DMS153 treated with DMSO at 0.1 percent for 48 hours (cell line): ENCODE measurements around the gene FAXDC2.

Experiments
- DNase-seq: peaks from one replicate; lab custom pipeline; 2025; ENCODE audit not compliant: unreplicated experiment; lab: John Stamatoyannopoulos, UW

FAXDC2 gene

DNA sequence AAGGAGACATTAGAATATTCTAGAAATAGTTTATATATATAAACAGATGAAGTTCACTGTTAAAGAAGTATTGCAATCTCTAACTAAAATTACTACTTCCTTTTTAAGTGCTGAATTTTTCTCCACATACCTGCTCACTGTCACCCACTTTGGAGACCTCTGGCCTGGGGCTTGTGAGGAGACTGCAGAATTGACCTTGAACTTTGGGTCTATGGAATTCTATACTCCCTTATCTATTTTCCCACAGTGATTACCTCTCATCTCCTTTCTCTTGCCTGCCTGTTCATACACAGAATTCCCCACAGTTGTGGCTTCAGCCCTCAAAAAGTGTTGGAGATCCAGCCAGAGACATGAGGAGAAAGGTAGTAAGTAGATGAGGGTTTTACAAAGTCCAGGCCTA is 49.8 kb downstream of the FAXDC2 start:
- DNase-seq = no peak

DNA sequence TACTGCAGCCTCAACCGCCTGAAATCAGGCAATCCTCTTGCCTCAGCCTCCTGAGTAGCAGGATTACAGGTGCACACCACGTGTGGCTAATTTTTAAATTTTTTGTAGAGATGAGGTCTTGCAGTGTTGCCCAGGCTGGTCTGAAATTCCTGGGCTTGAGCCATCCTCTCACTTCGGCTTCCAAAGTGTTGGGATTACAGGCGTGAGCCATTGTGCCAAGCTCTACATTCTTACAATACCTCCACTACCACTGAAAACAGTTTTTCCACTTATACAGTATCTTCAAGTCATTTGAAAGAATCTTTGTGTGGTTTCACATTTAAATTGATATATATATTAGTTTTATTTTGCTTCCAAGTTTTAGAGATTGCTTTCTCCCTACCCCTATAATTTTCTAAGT is 52.6 kb downstream of the FAXDC2 start:
- DNase-seq = no peak

DNA sequence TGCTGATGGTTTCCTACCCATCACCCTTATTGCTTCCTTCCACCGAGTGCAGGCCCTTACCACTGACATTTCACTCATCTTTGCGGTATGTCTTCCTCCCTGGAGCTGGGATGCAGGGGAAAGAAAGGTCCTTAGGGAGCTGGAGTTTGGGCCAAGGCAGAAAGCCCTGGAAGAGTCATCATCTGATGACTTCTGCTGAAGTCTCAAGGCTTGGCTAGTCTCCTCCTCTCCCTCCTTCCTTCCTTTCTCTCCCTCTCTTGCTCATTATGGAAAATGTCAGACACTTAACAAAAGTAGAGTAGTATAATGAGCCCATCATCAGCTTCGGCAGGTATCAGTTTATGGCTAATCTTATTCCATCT is 55.2 kb downstream of the FAXDC2 start:
- no peak for DNase-seq

- no peak for DNase-seq
Measured at GRCh38 chr5:154794525-154795234, 55.7 kb downstream of the FAXDC2 start.

DNA sequence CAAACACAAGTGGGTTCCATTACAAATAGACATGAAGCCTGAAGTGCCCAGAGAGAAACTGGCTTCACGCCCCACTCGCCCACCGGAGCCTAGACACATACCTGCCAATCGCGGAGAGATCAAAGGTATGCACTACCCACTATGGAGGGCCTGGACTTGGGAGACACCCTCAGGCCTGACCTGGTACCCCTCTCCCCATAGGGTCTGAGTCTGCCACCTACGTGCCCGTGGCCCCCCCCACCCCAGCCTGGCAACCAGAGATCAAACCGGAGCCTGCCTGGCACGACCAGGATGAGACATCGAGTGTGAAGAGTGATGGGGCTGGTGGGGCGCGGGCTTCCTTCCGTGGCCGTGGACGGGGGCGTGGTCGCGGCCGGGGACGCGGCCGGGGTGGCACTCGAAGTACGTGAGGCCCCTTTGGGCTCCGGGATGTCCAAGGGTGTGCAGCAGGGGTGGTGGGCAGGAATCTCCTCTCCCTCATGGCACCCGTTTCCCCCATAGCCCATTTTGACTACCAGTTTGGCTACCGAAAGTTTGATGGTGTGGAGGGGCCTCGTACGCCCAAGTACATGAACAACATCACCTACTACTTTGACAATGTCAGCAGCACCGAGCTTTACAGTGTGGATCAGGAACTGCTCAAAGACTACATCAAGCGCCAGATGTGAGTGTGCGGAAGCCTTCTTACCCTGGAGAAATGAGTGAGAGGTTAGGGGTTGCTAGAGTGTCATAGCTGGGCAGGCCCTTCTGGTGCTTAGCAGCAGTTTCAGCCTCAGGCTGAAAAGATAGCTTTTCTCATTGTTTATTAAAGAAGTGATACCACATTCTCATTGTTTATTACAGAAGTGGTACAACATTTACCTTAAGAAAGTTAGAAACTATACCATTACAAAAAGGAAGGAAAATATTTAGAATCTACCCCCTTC is 56.5 kb downstream of the FAXDC2 start:
- no peak for DNase-seq

DNA sequence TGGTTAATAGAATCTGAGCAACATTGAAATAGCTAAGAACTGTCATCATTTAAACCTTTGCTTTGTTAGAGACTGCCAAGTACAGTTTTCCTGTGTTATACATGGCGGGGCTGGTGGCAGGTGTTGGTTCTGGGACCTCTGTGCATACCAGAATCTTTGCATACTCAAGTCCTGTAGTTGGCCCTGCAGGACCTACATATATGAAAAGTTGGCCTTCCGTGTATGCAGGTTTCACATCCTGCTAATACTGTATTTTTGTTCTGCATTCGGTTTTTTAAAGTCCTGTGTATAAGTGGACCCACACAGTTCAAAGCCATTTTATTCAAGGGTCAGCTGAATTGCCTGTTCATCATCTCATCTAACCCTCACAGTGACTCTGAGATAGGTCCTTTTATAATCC is 58.9 kb downstream of the FAXDC2 start:
- no peak for DNase-seq

- no peak for DNase-seq
Measured at GRCh38 chr5:154788212-154788611, 62.2 kb downstream of the FAXDC2 start.

DNA sequence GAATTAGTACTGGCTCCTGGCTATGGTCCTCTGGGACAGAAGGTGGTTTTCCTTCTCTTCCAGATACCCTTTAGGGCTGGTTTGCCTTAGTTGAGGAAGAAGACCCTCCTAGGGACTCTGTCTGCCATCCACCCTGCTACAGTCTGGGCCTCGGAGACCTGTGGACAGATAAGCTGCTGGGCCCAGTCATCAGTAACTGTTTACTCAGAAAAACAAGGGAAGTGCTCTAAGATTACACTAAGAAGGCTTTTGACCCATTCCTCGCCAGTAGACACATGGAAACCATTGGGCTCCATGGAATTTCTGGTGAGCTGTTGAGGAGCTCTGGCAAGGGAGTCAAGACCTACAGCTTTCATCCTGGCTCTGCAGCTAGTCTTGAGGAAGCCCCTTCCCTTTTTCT is 64.0 kb downstream of the FAXDC2 start:
- DNase-seq = no peak

GRCh38 chr5:154784856-154785255 is 65.5 kb downstream of the FAXDC2 start:
- DNase-seq = no peak

GRCh38 chr5:154783774-154784460 is 66.5 kb downstream of the FAXDC2 start:
- no peak for DNase-seq

- DNase-seq = no peak
Measured at GRCh38 chr5:154782812-154783592, 67.4 kb downstream of the FAXDC2 start.

DNA sequence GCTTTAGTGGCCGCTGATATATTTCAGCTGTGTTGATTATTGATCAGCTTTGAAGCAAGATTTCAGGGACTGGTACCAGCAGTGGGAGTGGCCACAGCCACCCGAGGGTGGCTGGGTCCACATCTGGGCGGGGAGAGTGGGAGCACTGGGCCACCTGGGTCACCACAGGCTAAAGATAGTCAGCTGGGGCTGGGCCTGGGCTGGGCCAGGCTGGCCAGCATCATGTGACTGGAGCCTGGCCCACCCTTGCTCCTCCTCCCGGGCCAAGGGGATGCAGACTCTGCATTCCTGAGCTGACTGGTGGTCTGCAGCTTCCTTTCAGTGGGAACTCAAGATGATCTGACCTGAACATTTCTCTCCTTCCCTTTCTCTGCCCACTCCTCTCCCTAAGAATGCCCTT is 68.1 kb downstream of the FAXDC2 start:
- DNase-seq = no peak

GRCh38 chr5:154780128-154780527 is 70.3 kb downstream of the FAXDC2 start:
- DNase-seq = no peak

DNA sequence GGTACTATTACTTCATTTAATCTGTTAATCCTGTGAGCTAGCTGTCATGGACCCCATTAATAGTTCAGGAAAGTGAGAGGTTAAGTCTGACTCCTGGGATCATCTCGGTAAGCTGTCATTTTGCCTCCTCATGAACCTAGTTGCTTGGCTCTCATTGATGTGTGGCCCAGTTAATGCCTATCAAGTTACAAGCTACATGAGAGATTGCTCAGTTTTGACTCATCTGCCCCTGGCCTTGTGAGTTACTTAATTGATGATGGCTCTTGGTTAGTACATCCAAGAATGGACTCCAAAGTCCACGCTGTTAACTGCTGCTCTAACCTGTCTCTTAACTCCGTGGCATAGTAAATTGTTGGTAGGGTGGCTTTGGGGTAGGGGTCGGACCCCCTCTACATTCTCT is 71.3 kb downstream of the FAXDC2 start:
- no peak for DNase-seq

GRCh38 chr5:154778534-154778933 is 71.9 kb downstream of the FAXDC2 start:
- no peak for DNase-seq

DNA sequence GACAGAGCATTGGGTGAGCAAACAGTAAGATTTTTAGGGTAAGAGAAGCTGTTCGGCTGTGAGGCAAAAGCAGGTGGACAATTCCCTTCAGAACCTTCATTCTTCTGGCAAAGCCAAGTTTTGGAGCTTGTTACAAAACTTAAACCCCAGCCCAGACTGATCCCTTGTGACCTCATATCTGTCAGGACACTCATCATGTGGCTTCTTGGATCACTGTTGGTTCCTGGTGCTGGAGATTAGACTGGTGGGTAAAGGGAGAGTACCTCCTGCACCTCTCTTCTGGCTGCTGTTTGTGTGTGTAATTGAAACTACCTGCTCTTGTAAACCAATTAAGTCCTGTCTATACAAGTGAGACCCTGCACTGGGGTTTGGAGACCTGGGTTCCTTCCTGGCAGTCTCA is 74.2 kb downstream of the FAXDC2 start:
- no peak for DNase-seq

- no peak for DNase-seq
Measured at GRCh38 chr5:154773326-154773725, 77.1 kb downstream of the FAXDC2 start.

GRCh38 chr5:154771383-154771901 is 79.0 kb downstream of the FAXDC2 start:
- DNase-seq = no peak

DNA sequence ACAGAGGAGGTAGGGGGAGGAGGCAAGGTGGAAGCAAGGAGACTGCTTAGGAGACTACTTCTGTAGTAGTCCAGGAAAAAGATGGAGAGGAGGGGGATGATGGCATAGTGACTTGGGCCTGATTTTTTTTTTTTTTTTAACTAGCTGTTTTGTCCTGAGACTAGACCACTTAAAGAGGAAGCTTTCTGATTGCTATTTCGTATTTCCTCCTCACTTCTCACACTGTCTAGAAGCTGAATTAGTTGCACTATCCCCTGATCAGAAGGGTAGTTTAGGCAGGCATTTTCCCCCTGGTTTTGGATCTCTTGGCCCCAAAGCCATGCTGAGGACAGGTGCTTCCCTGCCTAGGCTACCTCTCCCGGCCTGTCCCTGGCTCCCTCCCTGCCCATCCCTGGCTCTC is 80.3 kb downstream of the FAXDC2 start:
- no peak for DNase-seq
